Activated CD4-positive, CD25-positive, alpha-beta regulatory T cell treated with anti-CD3 and anti-CD28 coated beads, Interleukin-2, amount 50 U/mL, for 16 hours (primary cell): Measurements from ENCODE around the gene APOL4.
"Not testable (repeated sequence)": the region's sequence is repeated elsewhere in the genome, so short reads cannot be mapped to it uniquely, and the experiment has no call there.

ENCODE experiments used
- DNase-seq: peaks from one replicate; pipeline ENCODE4 v3.0.0-alpha.2; 2020; ENCODE audit warnings: low read depth, low spot score

The APOL4 gene, protein sequence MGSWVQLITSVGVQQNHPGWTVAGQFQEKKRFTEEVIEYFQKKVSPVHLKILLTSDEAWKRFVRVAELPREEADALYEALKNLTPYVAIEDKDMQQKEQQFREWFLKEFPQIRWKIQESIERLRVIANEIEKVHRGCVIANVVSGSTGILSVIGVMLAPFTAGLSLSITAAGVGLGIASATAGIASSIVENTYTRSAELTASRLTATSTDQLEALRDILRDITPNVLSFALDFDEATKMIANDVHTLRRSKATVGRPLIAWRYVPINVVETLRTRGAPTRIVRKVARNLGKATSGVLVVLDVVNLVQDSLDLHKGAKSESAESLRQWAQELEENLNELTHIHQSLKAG

DNA sequence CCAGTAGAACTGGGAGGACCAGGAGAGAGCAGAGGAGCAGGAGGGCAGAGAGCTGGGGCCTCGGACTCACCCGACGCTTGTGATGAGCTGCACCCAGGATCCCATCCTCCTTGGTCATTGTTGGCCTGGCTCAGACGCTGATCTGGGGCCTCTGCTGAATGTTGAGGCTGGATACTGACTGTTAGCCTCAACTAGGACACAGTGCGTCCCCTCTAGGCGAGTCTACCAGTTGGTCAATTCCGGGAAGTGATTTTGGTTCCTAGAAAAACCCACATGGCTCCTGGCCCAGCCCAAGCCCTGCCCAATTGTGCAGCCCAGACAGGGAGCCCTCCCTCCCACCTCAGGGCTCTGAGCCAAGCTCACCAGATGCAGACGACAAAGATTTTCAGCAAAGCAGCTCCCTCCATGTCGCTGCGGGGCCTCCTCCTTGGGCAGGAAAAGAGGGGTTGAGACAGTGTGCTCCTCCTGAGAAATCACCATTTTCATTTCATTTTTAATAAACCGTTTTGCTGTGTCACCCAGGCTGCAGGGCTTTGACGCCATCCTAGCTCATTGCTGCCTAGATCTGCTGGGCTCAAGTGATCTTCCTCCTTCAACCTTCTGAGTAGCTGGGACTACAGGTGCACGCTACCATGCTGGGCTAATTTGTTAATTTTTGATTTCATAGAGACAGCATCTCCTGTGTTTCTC lies at the start of gene APOL4:
TSS of gene APOL4 (minus strand) at position 180 of the 690 bp plus-strand sequence. CDS start at position 105, 75 bp downstream.
- no peak for DNase-seq

GRCh38 chr22:36250292-36250960 lies 48.8 kb upstream of the APOL4 start:
- not testable (repeated sequence) for DNase-seq

GRCh38 chr22:36249160-36249559 lies 47.6 kb upstream of the APOL4 start:
- DNase-seq: no peak

DNA sequence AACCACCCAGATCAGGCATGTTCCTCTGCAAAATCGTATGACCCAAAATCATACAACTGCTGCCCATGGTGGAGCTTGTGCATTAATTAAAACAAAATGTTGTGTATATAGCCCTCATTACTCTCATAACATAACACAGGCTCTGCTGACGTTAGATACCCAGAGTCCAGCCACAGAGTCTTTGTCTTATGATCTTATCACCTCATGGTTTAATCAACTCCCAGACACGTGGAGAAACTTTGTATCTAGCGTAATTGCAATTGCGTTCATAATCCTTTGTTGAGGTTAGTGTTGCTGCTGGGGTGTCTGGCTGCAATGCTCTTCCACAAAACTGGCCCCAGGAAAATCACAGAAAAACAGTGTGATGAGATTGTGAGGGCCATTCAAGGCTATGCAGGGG lies 46.3 kb upstream of the APOL4 start:
- DNase-seq: no peak

- DNase-seq: no peak
Measured at GRCh38 chr22:36246718-36247117, 45.1 kb upstream of the APOL4 start.

- no peak for DNase-seq
Measured at GRCh38 chr22:36245805-36246356, 44.3 kb upstream of the APOL4 start.

DNA sequence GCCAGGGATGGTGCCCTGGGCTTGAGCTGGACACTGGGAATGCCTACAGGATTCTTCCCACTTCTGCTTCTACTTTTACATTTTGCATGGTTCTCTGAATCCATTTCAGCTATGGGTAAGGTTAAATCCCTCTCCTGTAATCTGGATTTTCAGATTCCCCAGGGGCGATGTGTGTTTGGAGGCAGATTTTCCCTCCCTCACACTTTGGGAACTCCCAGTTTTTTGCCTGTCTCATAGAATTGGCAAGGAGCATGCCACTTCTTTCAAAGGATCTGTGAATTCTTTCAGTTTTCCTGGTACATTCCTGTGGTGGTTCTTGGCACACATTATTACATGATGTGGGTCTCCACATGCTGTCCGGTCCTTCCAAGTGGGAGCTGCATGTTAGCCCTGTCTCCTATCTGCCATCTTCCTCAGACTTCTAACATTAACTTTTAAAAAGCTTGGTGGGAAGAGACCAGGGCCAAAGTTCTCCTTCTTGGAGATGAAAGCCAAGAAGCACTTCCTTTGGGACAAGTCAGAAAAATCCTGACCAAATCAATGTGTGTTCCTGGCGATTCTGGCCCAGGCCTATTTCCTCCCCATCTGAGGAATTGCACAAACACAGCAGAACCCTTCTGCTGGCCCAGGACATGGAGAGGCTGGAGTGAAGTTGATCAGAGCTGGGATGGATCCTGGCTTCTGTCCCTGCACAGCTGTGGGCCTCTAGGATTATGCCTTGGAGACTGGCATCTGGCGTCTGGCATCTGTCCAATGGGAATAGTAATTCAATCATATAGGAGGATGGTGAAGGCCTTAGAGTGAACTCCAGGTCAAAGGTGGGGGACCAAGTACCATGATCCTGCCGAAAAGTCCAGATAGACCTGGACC lies 43.1 kb upstream of the APOL4 start:
- no peak for DNase-seq

DNA sequence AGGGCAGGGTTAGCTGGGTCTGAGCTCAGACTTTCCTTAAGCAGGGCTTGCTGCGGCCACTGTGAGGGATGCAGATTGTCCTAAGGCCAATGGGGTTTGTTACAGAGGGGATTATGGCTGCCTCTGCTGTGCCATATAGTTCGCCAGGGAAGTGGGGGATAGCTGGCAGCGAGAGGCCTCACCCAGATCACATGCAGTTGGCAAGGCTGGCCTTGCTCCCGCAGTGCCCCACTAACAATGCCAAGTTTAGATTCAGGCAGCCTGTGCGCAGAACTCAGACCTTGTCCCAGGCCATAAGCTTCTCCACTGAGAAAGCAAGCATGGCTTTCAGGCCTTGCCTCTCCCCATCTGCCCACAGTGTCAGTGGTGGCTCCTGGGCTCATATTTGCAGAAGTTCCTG lies 42.4 kb upstream of the APOL4 start:
- no peak for DNase-seq

DNA sequence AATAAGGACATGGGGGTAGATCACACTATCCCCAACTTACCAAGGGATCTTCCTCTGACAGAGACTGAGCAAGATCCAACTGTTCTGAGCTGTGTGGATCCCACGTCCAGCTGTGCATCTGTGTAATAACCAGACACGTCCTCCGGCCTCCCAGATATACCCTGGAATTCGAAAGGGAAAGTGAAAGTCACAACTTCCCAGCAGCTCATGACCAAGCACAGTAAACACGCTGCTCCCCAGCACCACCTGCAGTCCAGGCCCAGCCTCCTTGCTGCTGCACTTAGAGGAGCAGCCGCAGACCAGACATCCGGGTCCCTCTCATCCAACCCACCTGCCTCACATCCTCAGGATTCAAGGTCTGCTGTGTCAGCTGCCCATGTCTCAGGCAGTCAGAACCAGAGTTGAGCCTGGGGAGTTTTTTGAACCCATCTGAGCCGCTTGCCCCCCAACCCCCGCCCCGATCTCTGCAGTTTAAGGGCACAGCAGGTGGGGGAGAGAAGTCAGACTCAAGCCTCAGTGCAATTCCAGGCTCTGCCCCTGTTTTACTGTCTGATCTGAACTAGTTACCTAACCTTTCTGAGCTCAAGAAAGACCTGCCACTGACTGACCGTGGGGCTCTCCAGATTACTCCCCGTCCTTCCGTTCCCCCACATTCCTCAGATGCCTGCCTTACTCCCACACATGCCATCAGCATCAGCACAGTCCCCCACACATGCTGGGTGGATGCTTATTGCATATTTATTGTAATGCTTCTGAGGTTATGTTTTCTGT lies 38.0 kb upstream of the APOL4 start, which contains the start of gene APOL2:
TSS of gene APOL2 (minus strand) at position 127 of the 771 bp plus-strand sequence. CDS start 6,365 bp downstream, outside the sequence.
- peak; percentile 71 for DNase-seq

DNA sequence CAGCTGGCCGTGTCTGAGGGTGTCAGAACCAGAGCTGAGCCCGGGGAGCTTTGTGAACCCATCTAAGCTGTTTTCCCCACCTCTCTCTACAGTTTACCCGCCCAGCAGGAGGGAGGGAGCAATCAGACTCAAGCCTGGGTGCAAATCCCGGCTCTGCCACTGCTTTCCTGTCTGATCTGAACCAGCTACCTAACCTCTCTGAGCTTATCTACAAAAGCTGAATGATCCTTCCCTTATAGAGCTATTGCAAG lies 37.5 kb upstream of the APOL4 start:
- no peak for DNase-seq

- DNase-seq: no peak
Measured at GRCh38 chr22:36238373-36239149, 37.0 kb upstream of the APOL4 start.

- DNase-seq: no peak
Measured at GRCh38 chr22:36237462-36238372, 36.1 kb upstream of the APOL4 start.

GRCh38 chr22:36236388-36237319 lies 35.0 kb upstream of the APOL4 start:
- no peak for DNase-seq

DNA sequence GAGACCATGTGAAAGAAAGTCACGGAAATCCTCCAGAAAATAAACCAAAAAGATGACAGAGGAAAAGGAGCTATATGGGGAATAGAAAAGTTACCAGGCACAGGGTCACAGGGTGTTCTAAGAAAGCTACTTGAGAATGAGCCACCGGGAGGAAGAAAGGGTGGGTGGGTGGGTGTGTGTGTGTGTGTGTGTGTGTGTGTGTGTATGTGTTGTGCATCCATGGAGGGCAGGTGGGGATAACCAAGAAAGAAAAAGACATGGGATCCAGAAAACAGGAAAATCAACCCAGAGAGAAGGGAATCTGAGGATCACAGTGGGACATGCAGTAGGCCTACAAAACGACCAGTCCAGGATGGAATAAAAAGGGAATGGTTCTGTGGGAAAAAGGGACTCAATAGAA lies 34.0 kb upstream of the APOL4 start:
- no peak for DNase-seq

DNA sequence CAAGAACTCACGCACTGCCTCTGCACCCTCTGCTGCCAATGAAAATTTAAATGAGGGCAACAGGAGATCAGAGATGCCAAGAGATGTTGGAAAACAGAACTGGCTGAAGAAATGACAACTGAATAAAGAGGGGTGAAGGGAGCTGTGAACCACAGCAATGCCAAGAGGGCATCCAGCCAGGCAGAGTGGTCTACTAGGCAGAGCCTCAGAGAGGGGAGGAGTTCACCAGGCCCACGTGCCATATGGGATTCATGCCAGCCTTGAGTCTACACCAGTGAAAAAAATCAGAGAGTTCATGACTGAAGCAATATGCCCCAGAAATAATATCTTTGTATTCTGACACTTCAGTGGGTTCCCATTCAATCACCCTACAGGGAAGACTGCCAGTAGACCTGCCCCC lies 33.3 kb upstream of the APOL4 start:
- DNase-seq: no peak

DNA sequence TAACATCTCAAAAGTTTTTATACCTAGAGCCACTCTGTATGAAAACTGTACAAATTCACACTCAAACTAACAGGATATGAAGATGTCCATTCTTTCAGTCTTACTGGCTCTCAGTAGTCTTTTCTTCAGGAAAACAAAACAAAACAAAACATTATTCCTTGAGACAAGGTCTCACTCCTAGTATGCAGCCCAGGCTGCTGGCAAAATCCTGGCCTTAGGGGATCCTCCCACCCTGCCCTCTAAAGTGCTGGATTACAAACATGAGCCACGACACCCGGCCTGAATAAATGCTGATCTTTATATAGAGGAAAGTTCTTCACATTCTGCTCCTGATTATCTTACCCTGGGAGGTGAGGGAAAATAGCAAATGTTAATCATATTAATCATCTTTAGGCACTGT lies 32.6 kb upstream of the APOL4 start:
- no peak for DNase-seq

DNA sequence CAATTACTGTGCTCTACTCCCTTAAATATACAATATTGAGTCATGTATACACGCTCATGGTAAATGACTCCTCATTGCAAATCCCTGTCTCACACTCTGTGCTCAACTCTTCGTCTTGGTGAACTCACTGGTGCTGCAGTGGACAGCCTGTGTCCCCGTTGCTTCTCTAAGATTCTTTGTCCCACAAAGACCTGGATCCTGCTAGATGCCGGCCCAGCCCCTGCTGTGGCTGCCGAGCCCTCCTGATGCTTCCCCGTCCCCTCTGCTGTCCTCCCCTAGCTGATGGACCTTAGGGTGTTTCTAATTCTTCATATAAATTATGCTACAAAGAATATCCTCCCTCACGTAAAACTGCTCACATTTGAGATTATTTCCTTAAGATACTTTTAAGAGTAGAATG lies 32.2 kb upstream of the APOL4 start:
- DNase-seq: no peak
